ENCODE results near the gene KRTAP10-1. TPM values are rescaled to one million over a fixed set of nuclear protein-coding genes. Genes with fewer than 3 reads are reported as not detected.

KRTAP10-1 gene
- total and polyA plus RNA-seq, 2 of the 13 experiments (the other 11 are each of a cell fraction or from before 2014, with no cell fraction given), result not detected

DNA sequence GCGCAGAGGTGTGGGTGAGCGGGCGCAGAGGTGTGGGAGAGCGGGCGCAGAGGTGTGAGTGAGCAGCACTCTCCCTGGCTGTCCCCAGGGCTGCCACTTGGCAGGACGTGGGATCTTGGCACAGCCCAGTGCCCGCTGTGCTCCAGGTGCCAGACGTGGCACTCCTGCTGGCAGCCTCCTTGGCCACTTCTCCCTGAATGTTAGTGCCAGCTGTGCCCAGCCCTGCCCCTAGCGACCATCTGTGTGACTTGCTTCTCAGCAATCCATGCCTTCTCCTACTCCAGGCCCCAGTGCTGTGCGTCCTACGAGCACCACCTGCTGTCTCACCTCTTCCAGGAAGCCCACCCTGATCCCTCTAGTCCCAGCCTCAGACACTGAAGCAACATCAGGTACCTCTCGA, 30.5 kb downstream of the KRTAP10-1 start (continued):
- TF ChIP-seq ETV5 (CRISPR knock-in tag; IDR thresholded peaks at IDR 0.05; ENCODE audit: borderline replicate concordance), result no peak
- peak; percentile 14 for TF ChIP-seq ZFP36 (IDR thresholded peaks at IDR 0.05; ENCODE audit: borderline replicate concordance, low read depth, low read length, partially characterized antibody)
- no peak for TF ChIP-seq RXRB (CRISPR knock-in tag; IDR thresholded peaks at IDR 0.05; ENCODE audit: borderline replicate concordance)
- TF ChIP-seq ZFP41 (CRISPR knock-in tag; IDR thresholded peaks at IDR 0.05; ENCODE audit: borderline replicate concordance), result no peak
- no peak for TF ChIP-seq DPF2 (CRISPR knock-in tag; IDR thresholded peaks at IDR 0.05; ENCODE audit: borderline replicate concordance, low read depth)
- no peak for TF ChIP-seq GTF3A (CRISPR knock-in tag; conservative IDR thresholded peaks at IDR 0.05)
- TF ChIP-seq, protein P1, sequence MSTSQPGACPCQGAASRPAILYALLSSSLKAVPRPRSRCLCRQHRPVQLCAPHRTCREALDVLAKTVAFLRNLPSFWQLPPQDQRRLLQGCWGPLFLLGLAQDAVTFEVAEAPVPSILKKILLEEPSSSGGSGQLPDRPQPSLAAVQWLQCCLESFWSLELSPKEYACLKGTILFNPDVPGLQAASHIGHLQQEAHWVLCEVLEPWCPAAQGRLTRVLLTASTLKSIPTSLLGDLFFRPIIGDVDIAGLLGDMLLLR (CRISPR knock-in tag; IDR thresholded peaks at IDR 0.05), result no peak
- no peak for TF ChIP-seq GLI4 (CRISPR knock-in tag; IDR thresholded peaks at IDR 0.05; ENCODE audit: borderline replicate concordance)
- TF ChIP-seq ERF (CRISPR knock-in tag; IDR thresholded peaks at IDR 0.05), result no peak

DNA sequence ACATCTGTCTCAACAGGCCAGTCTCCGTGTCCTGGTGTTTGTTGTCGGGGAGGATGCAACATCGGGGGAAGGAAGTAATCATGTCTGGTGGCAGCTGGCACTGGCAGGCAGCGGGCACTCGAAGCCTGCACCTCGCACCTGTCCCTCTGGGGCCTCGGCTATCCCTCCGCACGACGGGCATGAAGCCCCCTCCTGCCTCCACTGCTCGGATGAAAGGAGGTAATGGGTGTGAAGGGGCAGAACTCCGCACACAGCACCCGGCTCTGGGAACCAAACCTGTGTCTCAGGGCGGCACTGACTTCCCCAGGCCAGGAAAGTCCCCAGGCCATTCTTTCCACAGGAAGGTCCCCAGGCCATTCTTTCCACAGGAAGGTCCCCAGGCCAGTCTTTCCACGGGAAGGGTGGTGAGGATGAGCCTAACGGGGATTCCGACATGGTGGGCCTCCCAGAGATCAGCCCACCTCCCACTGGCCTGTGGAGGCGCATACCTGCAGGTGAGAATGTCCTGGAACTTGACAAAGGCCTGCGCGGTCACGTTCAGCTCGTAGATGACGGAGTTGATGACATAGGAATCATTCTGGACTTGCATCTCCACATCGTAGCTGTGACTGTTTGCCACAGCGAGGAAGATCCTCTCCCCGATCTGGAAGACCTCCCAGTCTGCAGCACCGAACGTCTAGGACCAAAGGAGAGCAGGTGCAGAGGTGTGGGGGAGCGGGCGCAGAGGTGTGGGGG, 31.1 kb downstream of the KRTAP10-1 start:
- Histone ChIP-seq H3K4me2 (ENCODE audit: low read depth, low read length) (peak overlapping the region; percentile 26), H3K4me3 (replicated peaks in 1 of 3; ENCODE audit: insufficient read depth in 1 of 3, low read depth in 2 of 3, low read length in 3 of 3) (no peak overlapping the region), H3K9me3 (ENCODE audit: low read length) (no peaks in the 10 kb centered on the region), H2AFZ (ENCODE audit: low read length) (no peak overlapping the region), H3K27ac (ENCODE audit: extremely low read length, insufficient read depth, low read length) (no peak overlapping the region), H3K4me1 (ENCODE audit: insufficient read depth, low read length) (peaks cover 61% of the 10 kb centered on the region), H4K20me1 (ENCODE audit: insufficient read depth, low read length) (no peaks in the 10 kb centered on the region), H3K9ac (ENCODE audit: insufficient read depth, low read depth, low read length) (no peak overlapping the region), H3K36me3 (replicated peaks in 1 of 2; ENCODE audit: control insufficient read depth in 1 of 2, insufficient read depth in 2 of 2, low read length in 2 of 2) (peaks cover 14 to 19% of the 10 kb centered on the region in 2 experiments), H3K79me2 (ENCODE audit: insufficient read depth, low read length) (peaks cover 25% of the 10 kb centered on the region), H3K27me3 (ENCODE audit: control insufficient read depth in 1 of 2, insufficient read depth in 2 of 2, low read length in 2 of 2) (no peaks in the 10 kb centered on the region; a peak in 1 of 5 replicates)
- BruUV-seq (replicated peaks), result no TSS peak
- no peak for TF ChIP-seq NPAS2 (CRISPR knock-in tag; IDR thresholded peaks at IDR 0.05; ENCODE audit: borderline replicate concordance)
- ATAC-seq (no peak), DNase-seq (ENCODE audit: low spot score) (no peak), FAIRE-seq (no peak)
- intact Hi-C loops (cut with micrococcal nuclease; ENCODE audit: unreplicated experiment), result no loop called here
- CTCF ChIA-PET (ENCODE audit: low intra/inter-chr PET ratio, low total read pairs), result no interaction called here
- POLR2A ChIA-PET, result interaction anchor here (1.0 kb wide), 1 partner anchor 10 kb away, joined by 3 read pairs; no protein-coding TSS in a partner anchor
- WGBS (ENCODE audit: low lambda C conversion rate), result 96% methylated on average over 29 of the region's 30 CpGs
- in situ Hi-C loops (cut with HindIII; ENCODE audit: extremely low pct_ligation_motif_present, low pct_unique_long_range_greater_than_20kb), result loop anchor here (5.0 kb wide), 1 partner anchor 228 kb away; no protein-coding TSS in a partner anchor

All from HepG2 (cell line).